K562 (cell line): ENCODE data around the gene PTPN18. TPM values are rescaled to one million over a fixed set of nuclear protein-coding genes. Genes with fewer than 3 reads are reported as not detected.

ENCODE experiments used
- ATAC-seq: fragments of 200-7000 bp; cut with Tn5 transposase; 3 replicates; pipeline ENCODE4 v1.9.1; 2020; ENCODE audit warnings: moderate library complexity
- BruUV-seq: library from RNA; stranded (reverse); fragments of 400-500 nt; replicated peaks from 2 replicates; lab custom pipeline; 2021; lab: Mats Ljungman, UMichigan
- CTCF ChIA-PET: fragments of 300-600 bp; formaldehyde crosslinking; extraction: SDS; loops from one replicate; lab custom pipeline; 2021; ENCODE audit warnings: low intra/inter-chr PET ratio; lab: Yijun Ruan, JAX
- POLR2A ChIA-PET: fragments of 300-600, 350-650 bp; sonication (Branson Sonifier 250); formaldehyde crosslinking; extraction: SDS; loops from one replicate; lab custom pipeline; 2021; ENCODE audit warnings: antibody characterized with exemption, inconsistent platforms; lab: Yijun Ruan, JAX
- DNase-seq, 4 experiments: peaks; one replicate each; pipeline versions ENCODE4 v3.0.0 to v3.0.0-alpha.2; 2011 to 2018; ENCODE audit warnings: low spot score in 3 of 4, mixed read lengths in 3 of 4; ENCODE audit errors: extremely low read depth in 1 of 4
- FAIRE-seq: peaks from 2 replicates; lab custom pipeline; 2011; peaks lifted over from hg19 to GRCh38; lab: Jason Lieb, UNC
- H2AFZ ChIP-seq: 2 replicates; pipeline ENCODE4 v1.6.0; 2011; ENCODE audit warnings: low read depth, low read length, control low read depth, inconsistent platforms
- H3K27ac ChIP-seq: fragments of 200-600 bp; 3 replicates; pipeline ENCODE4 v1.8.0; 2011; ENCODE audit warnings: low read depth, mild to moderate bottlenecking, control low read depth, inconsistent platforms, low read length, moderate library complexity, mixed read lengths; ENCODE audit errors: extremely low read depth
- H3K27me3 ChIP-seq, 2 experiments: fragments of 300-600 bp in 1 of 2; 2 replicates in 1 of 2; 3 replicates in 1 of 2; pipeline versions ENCODE4 v1.6.0 to v1.8.0; 2011; ENCODE audit warnings: inconsistent platforms in 2 of 2, low read length in 2 of 2, mild to moderate bottlenecking in 1 of 2, mixed read lengths in 1 of 2, moderate library complexity in 1 of 2; ENCODE audit not compliant: control insufficient read depth in 2 of 2, insufficient read depth in 2 of 2
- H3K36me3 ChIP-seq: fragments of 300-600 bp; 3 replicates; pipeline ENCODE4 v1.8.0; 2011; ENCODE audit warnings: mild to moderate bottlenecking, low read length, inconsistent platforms; ENCODE audit not compliant: control insufficient read depth, insufficient read depth
- H3K4me1 ChIP-seq, 2 experiments: fragments of 200-600 bp in 1 of 2; replicated peaks in 1 of 2; 2 replicates in 1 of 2; 3 replicates in 1 of 2; pipeline versions ENCODE4 v1.5.1 to v1.8.0; 2011; ENCODE audit warnings: inconsistent platforms in 2 of 2, low read length in 2 of 2, mild to moderate bottlenecking in 1 of 2, mixed read lengths in 1 of 2, moderate library complexity in 1 of 2; ENCODE audit not compliant: control insufficient read depth in 2 of 2, insufficient read depth in 2 of 2
- H3K4me2 ChIP-seq: 2 replicates; pipeline ENCODE4 v1.6.1; 2011; ENCODE audit warnings: low read length, control low read depth, inconsistent platforms, mixed read lengths; ENCODE audit not compliant: insufficient read depth
- H3K4me3 ChIP-seq: fragments of 200-600 bp; sonication (generic), shearing (Covaris generic); 2 replicates; pipeline ENCODE4 v1.5.1; 2016; ENCODE audit warnings: control low read depth, inconsistent platforms
- H3K79me2 ChIP-seq: fragments of 200-600 bp; 3 replicates; pipeline ENCODE4 v1.8.0; 2011; ENCODE audit warnings: low read length, inconsistent platforms; ENCODE audit not compliant: control insufficient read depth, insufficient read depth
- H3K9ac ChIP-seq, 2 experiments: 2 replicates each; pipeline versions ENCODE4 v1.6.0 to v1.6.1; 2011; ENCODE audit warnings: low read depth in 2 of 2, low read length in 2 of 2, control low read depth in 1 of 2, inconsistent platforms in 1 of 2, mild to moderate bottlenecking in 1 of 2, mixed read lengths in 1 of 2; ENCODE audit not compliant: insufficient read depth in 1 of 2
- H3K9me1 ChIP-seq: one replicate; pipeline ENCODE4 v1.6.0; 2011; ENCODE audit warnings: inconsistent platforms, mild to moderate bottlenecking, low read length, moderate library complexity; ENCODE audit not compliant: control insufficient read depth, insufficient read depth
- H3K9me3 ChIP-seq: replicated peaks from 2 replicates; pipeline ENCODE4 v1.5.1; 2011; ENCODE audit warnings: low read depth, low read length, inconsistent platforms; ENCODE audit not compliant: control insufficient read depth, insufficient read depth
- H4K20me1 ChIP-seq: replicated peaks from 2 replicates; pipeline ENCODE4 v1.6.1; 2011; ENCODE audit warnings: low read length, inconsistent platforms, mixed read lengths; ENCODE audit not compliant: control insufficient read depth, insufficient read depth
- E2F3 ChIP-seq: fragments of 250-450 bp; sonication (Bioruptor Pico); IDR thresholded peaks from 2 replicates; pipeline ENCODE4 v1.4.0; 2020; ENCODE audit warnings: mild to moderate bottlenecking
- HCFC1 ChIP-seq: IDR thresholded peaks from 2 replicates; pipeline ENCODE4 v1.6.1; 2012; ENCODE audit warnings: low read depth, low read length, improper control_type of control experiment
- HIVEP1 ChIP-seq: fragments of 250-450 bp; sonication (Bioruptor Pico); IDR thresholded peaks from 2 replicates; pipeline ENCODE4 v1.4.0; 2020; ENCODE audit warnings: mild to moderate bottlenecking
- KDM2B ChIP-seq: fragments of 250-450 bp; sonication (Bioruptor Pico); IDR thresholded peaks from 2 replicates; pipeline ENCODE4 v1.8.0; 2021; ENCODE audit warnings: mild to moderate bottlenecking, moderate library complexity
- KLF1 ChIP-seq: fragments of 450-650 bp; IDR thresholded peaks from 2 replicates; pipeline ENCODE4 v1.6.1; 2016; ENCODE audit warnings: missing genetic modification characterization, missing compliant biosample characterization
- LCOR ChIP-seq: sonication (generic); formaldehyde crosslinking; IDR thresholded peaks from 2 replicates; pipeline ENCODE4 v1.8.0; 2022; ENCODE audit warnings: mild to moderate bottlenecking, missing genetic modification reagents
- MECOM ChIP-seq: fragments of 250-450 bp; sonication (Bioruptor Pico); IDR thresholded peaks from 2 replicates; pipeline ENCODE4 v1.8.0; 2022; ENCODE audit warnings: inconsistent platforms
- PKNOX1 ChIP-seq: fragments of 450-650 bp; IDR thresholded peaks from 2 replicates; pipeline ENCODE4 v1.6.1; 2016
- PRMT5 ChIP-seq: sonication (generic); formaldehyde crosslinking; IDR thresholded peaks from 2 replicates; pipeline ENCODE4 v1.5.0; 2020; ENCODE audit warnings: missing genetic modification reagents
- TAF9B ChIP-seq: fragments of 450-650 bp; IDR thresholded peaks from 2 replicates; pipeline ENCODE4 v1.6.1; 2018; ENCODE audit warnings: mild to moderate bottlenecking; ENCODE audit not compliant: partially characterized antibody
- TFAM ChIP-seq: fragments of 250-450 bp; sonication (Bioruptor Pico); conservative IDR thresholded peaks from 2 replicates; pipeline ENCODE4 v1.5.0; 2021; ENCODE audit warnings: mild to moderate bottlenecking, moderate library complexity
- VEZF1 ChIP-seq: fragments of 200-800 bp; sonication (Bioruptor generic); IDR thresholded peaks from 2 replicates; pipeline ENCODE4 v1.6.1; 2017; ENCODE audit warnings: missing genetic modification characterization, missing compliant biosample characterization
- ZNF311 ChIP-seq: fragments of 250-450 bp; sonication (Bioruptor Pico); IDR thresholded peaks from 2 replicates; pipeline ENCODE4 v1.4.0; 2020; ENCODE audit warnings: mild to moderate bottlenecking, moderate library complexity
- ZNF507 ChIP-seq: conservative IDR thresholded peaks from 2 replicates; pipeline ENCODE4 v1.6.1; 2017; ENCODE audit warnings: missing genetic modification characterization, missing compliant biosample characterization
- ZNF699 ChIP-seq: fragments of 250-450 bp; sonication (Bioruptor Pico); IDR thresholded peaks from 2 replicates; pipeline ENCODE4 v1.8.0; 2021; ENCODE audit warnings: mild to moderate bottlenecking, moderate library complexity; ENCODE audit not compliant: insufficient replicate concordance
- WGBS: fragments of 100-300 bp; shearing (Covaris generic); methylation state at CpG from one replicate; pipeline ENCODE4 v1.1.6; 2016; ENCODE audit warnings: low coverage, mixed read lengths; ENCODE audit not compliant: insufficient coverage; ENCODE audit errors: missing lambda C conversion rate; 5-methylcytosine and 5-hydroxymethylcytosine counted together
- in situ Hi-C: fragments of 300-500 bp; cut with MboI; formaldehyde crosslinking; loops from 4 replicates; pipeline ENCODE4 v1.15.0; 2018; ENCODE audit warnings: inconsistent platforms, mixed read lengths
- intact Hi-C: fragments of 100-400 bp; cut with micrococcal nuclease; formaldehyde crosslinking; loops from 2 replicates; pipeline ENCODE4 v1.14.2; 2022
- polyA plus RNA-seq, 8 experiments: library from polyadenylated mRNA; depleted of rRNA in 4 of 8; stranded (reverse) in 5 of 8; unstranded in 3 of 8; fragments of >200 nt; fragmentation: Nextera tagmentation in 2 of 8; fragmentation: Illumina TruSeq in 1 of 8; extraction: Ambion mirVana in 2 of 8; extraction: Trizol in 1 of 8; gene quantifications; 2 replicates each; pipeline versions ENCODE4 v1.2.1 to v1.2.3, GENCODE V29; 2011 to 2014; ENCODE audit warnings: inconsistent platforms in 1 of 8, missing spikeins in 1 of 8
- total RNA-seq, 7 experiments: library from RNA; depleted of rRNA in 6 of 7; stranded (reverse); fragments of >200 nt in 6 of 7; fragmentation: Illumina TruSeq in 2 of 7; extraction: Trizol in 2 of 7; gene quantifications; 2 replicates each; pipeline versions ENCODE4 v1.2.1 to v1.2.3, GENCODE V29; 2011 to 2021; ENCODE audit warnings: low replicate concordance in 1 of 7

The PTPN18 gene
- total and polyA plus RNA-seq, 9 of the 15 experiments (the other 6 are each of a cell fraction or from before 2014, with no cell fraction given): 11.6 to 90.7 (median 49.6) TPM

- TF ChIP-seq TAF9B: peak; percentile 31
Measured at GRCh38 chr2:130371723-130372054, 15.8 kb downstream of the PTPN18 start (continued).

DNA sequence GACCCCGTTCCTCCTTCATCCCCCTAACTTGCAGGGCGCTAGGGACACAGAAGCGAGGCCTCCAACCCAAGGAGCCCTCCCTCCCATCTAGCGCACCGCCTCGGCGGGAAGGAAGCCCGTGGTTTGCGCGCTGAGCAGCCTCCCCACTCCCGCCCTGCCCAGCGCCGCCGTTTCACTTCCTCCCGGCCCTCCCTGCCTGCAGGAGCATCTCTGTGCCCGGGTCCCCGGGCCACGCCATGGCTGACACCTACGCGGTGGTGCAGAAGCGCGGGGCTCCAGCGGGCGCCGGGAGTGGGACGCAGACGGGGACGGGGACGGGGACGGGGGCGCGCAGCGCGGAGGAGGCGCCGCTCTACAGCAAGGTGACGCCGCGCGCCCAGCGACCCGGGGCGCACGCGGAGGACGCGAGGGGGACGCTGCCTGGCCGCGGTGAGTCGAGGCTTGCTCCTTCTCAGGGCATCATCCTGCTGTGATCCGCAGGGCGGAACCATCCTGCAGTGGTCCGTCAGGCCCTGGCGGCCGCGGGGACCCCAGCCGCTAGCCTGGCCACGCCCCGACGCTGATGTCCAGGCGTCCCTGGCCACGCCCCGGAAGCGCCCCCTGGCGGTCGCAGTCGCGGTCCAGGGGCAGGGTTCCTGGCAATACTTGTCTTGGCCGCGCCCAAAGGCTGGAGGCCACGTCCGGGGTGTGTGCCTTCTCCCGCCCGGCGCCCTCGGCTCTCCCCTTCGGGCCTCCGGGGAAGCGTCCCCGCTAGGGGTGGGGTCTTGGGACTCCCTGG is 16.4 kb downstream of the PTPN18 start:
- intact Hi-C loops (loop anchor here (1.0 kb wide), 1 partner anchor 30 kb away; the partner anchor contains the start of gene IMP4), in situ Hi-C loops (no loop called here)
- H3K27me3 ChIP-seq: no peaks in the 10 kb centered on the region
- H3K9me3 ChIP-seq: peaks cover 2% of the 10 kb centered on the region; the same call in 1 of the 2 replicates
- peak overlapping the region; percentile 88 for H3K4me2 ChIP-seq
- H4K20me1 ChIP-seq: no peaks in the 10 kb centered on the region
- ATAC-seq (peak; percentile 95), FAIRE-seq (peak; percentile 73), DNase-seq (peak; percentile 92 to 95 (median 92))
- peak overlapping the region; percentile 88 to 98 for H3K9ac ChIP-seq
- ChIA-PET CTCF (interaction anchor here (1.4 kb wide), 1 partner anchor 16 kb away, joined by 8 read pairs; the partner anchor contains the start of gene PTPN18), POLR2A (interaction anchor here (0.6 to 1.6 kb wide), 4 partner anchors 11 to 35 kb away, joined by 3 to 6 read pairs (median 4); partner anchors contain the start of genes IMP4 and PTPN18)
- H3K79me2 ChIP-seq: peaks cover 44% of the 10 kb centered on the region
- peaks cover 35 to 42% of the 10 kb centered on the region in 2 experiments; a peak in 4 of 5 replicates for H3K4me1 ChIP-seq
- H3K27ac ChIP-seq: peak overlapping the region; percentile 81
- H3K36me3 ChIP-seq: peaks cover 47% of the 10 kb centered on the region; the same call in 2 of the 3 replicates
- peak overlapping the region; percentile 74 for H3K4me3 ChIP-seq
- peak overlapping the region; percentile 95 for H2AFZ ChIP-seq
- WGBS: under 1% methylated on average over 40 of the region's 81 CpGs
- no TSS peak for BruUV-seq
- H3K9me1 ChIP-seq: no peaks in the 10 kb centered on the region
- no peak for TF ChIP-seq MECOM
- peak; percentile 82 for TF ChIP-seq KLF1 (tag)
- TF ChIP-seq VEZF1 (CRISPR knock-in tag): peak; percentile 53; the same call in 1 of the 2 replicates
- no peak for TF ChIP-seq KDM2B (CRISPR knock-in tag)
- TF ChIP-seq TFAM (CRISPR knock-in tag): no peak
- no peak for TF ChIP-seq ZNF507 (tag)
- TF ChIP-seq ZNF699: no peak
- TF ChIP-seq HIVEP1 (CRISPR knock-in tag): no peak
- TF ChIP-seq ZNF311: no peak
- no peak for TF ChIP-seq PRMT5 (CRISPR knock-in tag)
- peak; percentile 68; the same call in 1 of the 2 replicates for TF ChIP-seq E2F3 (CRISPR knock-in tag)
- TF ChIP-seq PKNOX1: no peak
- peak; percentile 50 for TF ChIP-seq HCFC1
- peak; percentile 66; the same call in 1 of the 2 replicates for TF ChIP-seq LCOR (CRISPR knock-in tag)
